Activated T-cell treated with anti-CD3 and anti-CD28 coated beads, Interleukin-2, amount 50 U/mL, for 4 hours (primary cell): ENCODE measurements around the gene ONECUT1. TPM values are rescaled to one million over a fixed set of nuclear protein-coding genes. Genes with fewer than 3 reads are reported as not detected.

ENCODE experiments used
- ATAC-seq, 2 donors: fragments of 200-7000 bp; cut with Tn5 transposase; one replicate each; pipeline ENCODE4 v1.10.0; 2021
- DNase-seq: peaks from one replicate; pipeline ENCODE4 v3.0.0-alpha.2; 2020
- H3K27me3 Mint-ChIP-seq: one replicate; pipeline ENCODE4 v1.8.0; 2021; ENCODE audit warnings: low read depth, mixed read lengths
- H3K36me3 Mint-ChIP-seq: one replicate; pipeline ENCODE4 v1.8.0; 2022; ENCODE audit warnings: mixed read lengths; ENCODE audit not compliant: insufficient read depth
- H3K4me1 Mint-ChIP-seq: one replicate; pipeline ENCODE4 v1.8.0; 2021; ENCODE audit warnings: low read depth, mixed read lengths
- H3K4me3 Mint-ChIP-seq: one replicate; pipeline ENCODE4 v1.8.0; 2021; ENCODE audit warnings: mild to moderate bottlenecking, moderate library complexity, mixed read lengths
- H3K9me3 Mint-ChIP-seq: one replicate; pipeline ENCODE4 v1.8.0; 2021; ENCODE audit warnings: mixed read lengths
- total RNA-seq, 3 donors: library from RNA; stranded (reverse); gene quantifications; one replicate each; pipeline ENCODE4 v1.2.1, GENCODE V29; 2021

The ONECUT1 gene
- total RNA-seq, 3 donors from 2014 or later, result 0.25 TPM; not detected in 2

- no peaks in the 10 kb centered on the region for H3K4me1 Mint-ChIP-seq
- no peaks in the 10 kb centered on the region for H3K36me3 Mint-ChIP-seq
- H3K9me3 Mint-ChIP-seq, result no peaks in the 10 kb centered on the region
- ATAC-seq (no peak), DNase-seq (no peak)
- no peak overlapping the region for H3K4me3 Mint-ChIP-seq
- H3K27me3 Mint-ChIP-seq, result no peaks in the 10 kb centered on the region
These were observed 72.7 kb downstream of the ONECUT1 start for GRCh38 chr15:52717481-52717880.

DNA sequence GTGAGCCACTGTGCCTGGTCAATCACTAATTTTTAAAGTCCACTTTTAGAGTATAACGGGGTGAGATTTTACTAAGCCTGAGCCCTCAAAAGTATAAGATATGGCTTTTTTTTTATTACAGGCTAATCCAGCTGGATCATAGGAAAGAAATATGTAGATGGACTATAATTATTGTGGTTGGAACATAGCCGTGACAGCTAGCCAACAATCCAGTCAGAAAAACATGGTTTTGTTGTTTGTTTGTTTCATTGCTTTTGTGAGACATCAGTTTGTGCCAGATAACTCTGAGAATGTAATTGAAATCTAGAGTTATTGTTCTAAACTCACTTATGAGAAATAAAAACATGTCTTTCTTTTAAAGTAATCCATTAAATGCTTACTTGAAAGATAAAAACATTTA lies 73.6 kb downstream of the ONECUT1 start:
- Mint-ChIP-seq H3K4me1 (no peaks in the 10 kb centered on the region), H3K4me3 (no peak overlapping the region), H3K27me3 (no peaks in the 10 kb centered on the region), H3K9me3 (no peaks in the 10 kb centered on the region), H3K36me3 (no peaks in the 10 kb centered on the region)
- ATAC-seq (no peak), DNase-seq (no peak)

- H3K4me3 Mint-ChIP-seq, result no peak overlapping the region
- H3K9me3 Mint-ChIP-seq, result no peaks in the 10 kb centered on the region
- no peak for DNase-seq
- H3K4me1 Mint-ChIP-seq, result peaks cover 4% of the 10 kb centered on the region
- no peaks in the 10 kb centered on the region for H3K36me3 Mint-ChIP-seq
- H3K27me3 Mint-ChIP-seq, result no peaks in the 10 kb centered on the region
- ATAC-seq, result no peak
These were observed 74.7 kb downstream of the ONECUT1 start for GRCh38 chr15:52715411-52715810.

DNA sequence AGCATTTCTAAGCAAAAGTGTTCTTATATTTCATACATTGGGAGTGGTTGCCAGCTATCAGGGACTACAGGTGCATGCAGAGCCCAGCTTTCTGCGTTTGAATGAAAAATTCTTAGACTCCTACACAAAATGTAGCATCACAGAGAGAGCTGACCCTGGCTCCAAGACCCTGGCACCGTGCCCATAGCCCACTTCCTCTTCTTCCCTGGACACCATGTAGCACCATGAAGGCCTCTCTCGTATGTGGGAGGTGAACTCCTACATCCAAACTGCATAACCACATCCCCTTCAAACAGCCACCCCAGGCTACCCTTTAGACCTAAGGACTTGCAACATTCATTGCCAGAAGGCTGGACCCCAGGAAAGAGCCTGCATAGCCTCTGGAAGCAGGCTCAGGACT lies 75.2 kb downstream of the ONECUT1 start:
- no peak overlapping the region for H3K4me3 Mint-ChIP-seq
- peaks cover 5% of the 10 kb centered on the region for H3K4me1 Mint-ChIP-seq
- DNase-seq (no peak), ATAC-seq (no peak)
- H3K36me3 Mint-ChIP-seq, result no peaks in the 10 kb centered on the region
- no peaks in the 10 kb centered on the region for H3K27me3 Mint-ChIP-seq
- H3K9me3 Mint-ChIP-seq, result no peaks in the 10 kb centered on the region

GRCh38 chr15:52710708-52711389 lies 79.3 kb downstream of the ONECUT1 start:
- Mint-ChIP-seq H3K27me3 (no peaks in the 10 kb centered on the region), H3K4me1 (peaks cover 5% of the 10 kb centered on the region), H3K4me3 (no peak overlapping the region), H3K9me3 (no peaks in the 10 kb centered on the region), H3K36me3 (no peaks in the 10 kb centered on the region)
- DNase-seq, result no peak
- ATAC-seq, result peak in 1 of 2 donors; percentile 73

- Mint-ChIP-seq H3K27me3 (no peaks in the 10 kb centered on the region), H3K4me1 (peaks cover 5% of the 10 kb centered on the region), H3K36me3 (no peaks in the 10 kb centered on the region), H3K4me3 (no peak overlapping the region), H3K9me3 (no peaks in the 10 kb centered on the region)
- ATAC-seq (no peak), DNase-seq (no peak)
These were observed 80.0 kb downstream of the ONECUT1 start for GRCh38 chr15:52710050-52710707.

- no peaks in the 10 kb centered on the region for H3K27me3 Mint-ChIP-seq
- H3K4me1 Mint-ChIP-seq, result peaks cover 5% of the 10 kb centered on the region
- DNase-seq (no peak), ATAC-seq (no peak)
- no peaks in the 10 kb centered on the region for H3K9me3 Mint-ChIP-seq
- peak overlapping the region; percentile 25 for H3K4me3 Mint-ChIP-seq
- no peaks in the 10 kb centered on the region for H3K36me3 Mint-ChIP-seq
These were observed 80.8 kb downstream of the ONECUT1 start for GRCh38 chr15:52709187-52709981.

Other genes with a start within 250 kb of the ONECUT1 start
- gene ARPP19, start 221.3 kb downstream of the ONECUT1 start, total RNA-seq, result 100 to 1,000 TPM; 182 to 203 (median 189) TPM
- 10 to 100 TPM in 1 of 3 donors, 1 to 10 TPM in 2; 6.8 to 12.2 (median 8.1) TPM for gene ATOSA, start 110.9 kb downstream of the ONECUT1 start, total RNA-seq